PFSK-1 (cell line): ENCODE measurements around the gene SIGLEC5.

ENCODE experiments used
- FOXP2 ChIP-seq: optimal IDR thresholded peaks from 2 replicates; pipeline ENCODE3; 2011; ENCODE audit warnings: borderline replicate concordance, control low read depth, inconsistent platforms; ENCODE audit not compliant: insufficient read depth; ENCODE audit errors: extremely low read length, extremely low read depth
- POLR2AphosphoS5 ChIP-seq: IDR thresholded peaks from 2 replicates; pipeline ENCODE4 v1.6.1; 2012; ENCODE audit warnings: low read depth, mild to moderate bottlenecking, control low read depth, low read length, moderate library complexity
- SIN3A ChIP-seq: IDR thresholded peaks from 2 replicates; pipeline ENCODE4 v1.6.1; 2012; ENCODE audit warnings: mild to moderate bottlenecking, low read length, moderate library complexity, borderline replicate concordance; ENCODE audit not compliant: insufficient read depth
- TAF1 ChIP-seq: IDR thresholded peaks from 2 replicates; pipeline ENCODE4 v1.6.1; 2012; ENCODE audit warnings: low read length, control low read depth, borderline replicate concordance; ENCODE audit not compliant: insufficient read depth
- TF ChIP-seq, protein P1 (sequence below), 2 experiments: IDR thresholded peaks; 2 replicates each; pipeline versions ENCODE4 v1.6.1 to v1.8.0; 2011 to 2012; ENCODE audit warnings: low read depth in 2 of 2, low read length in 2 of 2, control low read depth in 1 of 2, inconsistent platforms in 1 of 2, mild to moderate bottlenecking in 1 of 2, moderate library complexity in 1 of 2; ENCODE audit not compliant: insufficient read depth in 1 of 2

Gene SIGLEC5

DNA sequence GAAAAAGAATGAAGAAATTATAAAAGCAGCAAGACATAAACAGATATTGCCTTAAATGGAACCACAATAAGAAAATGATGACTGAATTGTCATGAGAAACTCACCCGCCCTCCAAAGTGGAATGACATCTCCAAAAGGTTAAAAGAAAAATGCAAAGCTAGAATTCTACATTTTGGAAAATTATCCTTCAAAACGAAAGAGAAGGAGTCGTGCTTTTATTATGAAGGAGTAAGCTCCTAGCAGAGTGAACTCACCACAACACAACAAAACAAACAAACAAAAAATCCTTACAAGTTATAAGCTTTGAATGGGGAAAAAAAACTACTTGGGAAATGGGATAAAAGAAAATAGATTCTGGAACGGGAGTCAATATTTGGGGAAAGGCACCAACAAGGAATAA lies 9.7 kb upstream of the SIGLEC5 start:
- TF ChIP-seq TAF1 (no peak), FOXP2 (no peak), POLR2AphosphoS5 (no peak), SIN3A (no peak)
- TF ChIP-seq, protein P1, sequence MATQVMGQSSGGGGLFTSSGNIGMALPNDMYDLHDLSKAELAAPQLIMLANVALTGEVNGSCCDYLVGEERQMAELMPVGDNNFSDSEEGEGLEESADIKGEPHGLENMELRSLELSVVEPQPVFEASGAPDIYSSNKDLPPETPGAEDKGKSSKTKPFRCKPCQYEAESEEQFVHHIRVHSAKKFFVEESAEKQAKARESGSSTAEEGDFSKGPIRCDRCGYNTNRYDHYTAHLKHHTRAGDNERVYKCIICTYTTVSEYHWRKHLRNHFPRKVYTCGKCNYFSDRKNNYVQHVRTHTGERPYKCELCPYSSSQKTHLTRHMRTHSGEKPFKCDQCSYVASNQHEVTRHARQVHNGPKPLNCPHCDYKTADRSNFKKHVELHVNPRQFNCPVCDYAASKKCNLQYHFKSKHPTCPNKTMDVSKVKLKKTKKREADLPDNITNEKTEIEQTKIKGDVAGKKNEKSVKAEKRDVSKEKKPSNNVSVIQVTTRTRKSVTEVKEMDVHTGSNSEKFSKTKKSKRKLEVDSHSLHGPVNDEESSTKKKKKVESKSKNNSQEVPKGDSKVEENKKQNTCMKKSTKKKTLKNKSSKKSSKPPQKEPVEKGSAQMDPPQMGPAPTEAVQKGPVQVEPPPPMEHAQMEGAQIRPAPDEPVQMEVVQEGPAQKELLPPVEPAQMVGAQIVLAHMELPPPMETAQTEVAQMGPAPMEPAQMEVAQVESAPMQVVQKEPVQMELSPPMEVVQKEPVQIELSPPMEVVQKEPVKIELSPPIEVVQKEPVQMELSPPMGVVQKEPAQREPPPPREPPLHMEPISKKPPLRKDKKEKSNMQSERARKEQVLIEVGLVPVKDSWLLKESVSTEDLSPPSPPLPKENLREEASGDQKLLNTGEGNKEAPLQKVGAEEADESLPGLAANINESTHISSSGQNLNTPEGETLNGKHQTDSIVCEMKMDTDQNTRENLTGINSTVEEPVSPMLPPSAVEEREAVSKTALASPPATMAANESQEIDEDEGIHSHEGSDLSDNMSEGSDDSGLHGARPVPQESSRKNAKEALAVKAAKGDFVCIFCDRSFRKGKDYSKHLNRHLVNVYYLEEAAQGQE (IDR thresholded peaks at IDR 0.05; ENCODE audit: insufficient read depth in 1 of 2, low read depth in 2 of 2, low read length in 2 of 2) = no peak

DNA sequence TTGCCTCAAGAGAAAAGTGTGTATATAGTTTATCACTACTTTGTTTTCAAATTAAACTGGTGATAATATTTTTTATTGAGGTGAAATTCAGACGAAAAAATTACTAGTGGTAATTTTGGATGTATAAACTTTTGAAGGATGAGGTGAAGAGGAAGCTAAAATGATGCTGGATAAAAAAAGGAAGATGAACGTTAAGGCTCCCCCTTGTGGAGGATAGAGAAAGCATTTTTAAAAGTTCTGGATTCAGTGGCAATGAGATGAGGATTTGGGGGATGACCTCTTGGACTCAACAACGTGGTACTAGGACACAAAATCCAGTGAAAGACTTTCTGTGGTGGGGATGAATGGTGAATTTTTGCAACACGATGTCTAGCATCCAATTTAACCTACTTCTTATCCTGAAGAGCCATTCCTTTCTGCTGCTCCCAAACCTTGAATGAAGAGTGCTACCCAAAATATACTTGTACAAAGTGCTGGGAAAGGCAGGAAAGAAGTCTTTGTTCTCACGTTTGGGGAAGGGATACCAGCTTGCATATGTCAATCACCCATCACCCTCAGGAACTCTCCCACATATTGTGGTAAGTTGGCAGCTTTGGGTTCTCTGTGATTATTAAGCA lies 7.3 kb upstream of the SIGLEC5 start:
- TF ChIP-seq SIN3A (no peak), POLR2AphosphoS5 (no peak), FOXP2 (no peak), TAF1 (no peak)
- TF ChIP-seq, protein P1 (IDR thresholded peaks at IDR 0.05; ENCODE audit: insufficient read depth in 1 of 2, low read depth in 2 of 2, low read length in 2 of 2) = no peak

DNA sequence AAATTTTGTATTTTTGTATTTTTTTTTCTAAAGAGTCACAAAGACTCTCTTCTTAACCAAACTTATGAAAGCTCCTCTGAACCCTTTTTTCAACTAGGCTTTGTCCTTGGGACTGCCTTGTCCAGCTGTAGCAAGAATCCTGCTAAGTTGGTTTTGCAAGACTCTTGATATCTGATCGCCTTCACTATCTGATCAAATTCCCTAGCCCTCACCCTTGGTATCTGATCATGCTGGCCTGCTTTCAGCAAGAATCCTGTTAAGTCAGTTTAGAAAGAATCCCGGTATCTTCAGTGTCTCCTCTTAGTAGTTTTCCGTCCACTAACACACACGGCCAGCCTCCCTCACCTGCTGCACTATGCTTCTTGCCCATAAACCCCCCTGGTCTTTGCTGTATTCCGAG lies 1.9 kb upstream of the SIGLEC5 start:
- TF ChIP-seq FOXP2 = no peak
- TF ChIP-seq TAF1 = no peak
- TF ChIP-seq, protein P1 (IDR thresholded peaks at IDR 0.05; ENCODE audit: insufficient read depth in 1 of 2, low read depth in 2 of 2, low read length in 2 of 2) = no peak
- no peak for TF ChIP-seq POLR2AphosphoS5
- TF ChIP-seq SIN3A = no peak

DNA sequence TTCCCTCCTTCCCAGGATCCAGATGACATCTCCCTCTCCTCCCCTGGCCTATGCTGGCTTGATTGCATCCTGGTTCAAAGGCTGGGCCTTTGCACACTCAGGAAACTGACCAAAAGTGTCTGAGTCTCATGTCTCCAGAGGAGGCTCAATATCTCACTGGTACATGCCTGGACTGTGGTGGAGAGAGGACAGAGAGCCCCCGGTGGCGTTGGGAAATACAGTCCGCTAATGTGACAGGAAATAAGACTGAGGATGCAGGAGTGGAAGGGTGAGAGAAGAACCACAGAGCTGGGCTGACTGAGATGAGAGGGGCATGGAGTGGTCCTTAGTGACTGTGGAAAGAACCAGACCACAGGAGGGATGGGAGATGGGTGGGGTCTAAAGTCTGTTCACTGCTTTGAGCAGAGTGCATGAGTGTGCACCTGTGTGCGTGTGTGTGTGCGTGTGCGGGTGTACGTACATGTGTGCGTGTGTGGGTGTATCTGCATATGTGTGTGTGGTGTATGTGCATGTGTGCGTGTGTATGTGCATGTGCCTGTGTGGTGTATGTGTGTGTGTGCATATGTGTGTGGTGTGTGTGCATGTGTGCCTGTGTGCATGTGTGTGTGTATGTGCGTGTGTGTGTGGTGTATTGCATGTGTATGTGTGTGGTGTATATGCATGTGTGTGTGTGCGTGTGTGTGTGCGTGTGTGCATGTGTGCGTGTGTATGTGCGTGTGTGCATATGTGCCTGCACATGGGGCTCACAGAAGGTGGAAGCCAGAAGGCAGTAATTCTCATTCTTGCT lies 1.9 kb downstream of the SIGLEC5 start:
- TF ChIP-seq TAF1 (no peak), FOXP2 (no peak), SIN3A (no peak), POLR2AphosphoS5 (no peak)
- TF ChIP-seq, protein P1 (IDR thresholded peaks at IDR 0.05; ENCODE audit: insufficient read depth in 1 of 2, low read depth in 2 of 2, low read length in 2 of 2) = no peak
